Osteocyte (in vitro differentiated cells): ENCODE data around the gene GDF7. TPM values are rescaled to one million over a fixed set of nuclear protein-coding genes. Genes with fewer than 3 reads are reported as not detected.

Experiments used
- DNase-seq: peaks from one replicate; pipeline ENCODE4 v3.0.0; 2021; ENCODE audit warnings: mixed read lengths; ENCODE audit not compliant: unreplicated experiment; ENCODE audit errors: extremely low spot score
- H3K27ac Mint-ChIP-seq: one replicate; pipeline ENCODE4 v1.8.0; 2021; ENCODE audit warnings: mild to moderate bottlenecking, mixed read lengths; ENCODE audit not compliant: unreplicated experiment
- H3K27me3 Mint-ChIP-seq: one replicate; pipeline ENCODE4 v1.8.0; 2021; ENCODE audit warnings: mixed read lengths; ENCODE audit not compliant: unreplicated experiment
- H3K36me3 Mint-ChIP-seq: one replicate; pipeline ENCODE4 v1.8.0; 2021; ENCODE audit warnings: mixed read lengths; ENCODE audit not compliant: unreplicated experiment
- H3K4me1 Mint-ChIP-seq: one replicate; pipeline ENCODE4 v1.8.0; 2021; ENCODE audit warnings: mixed read lengths; ENCODE audit not compliant: unreplicated experiment
- H3K4me3 Mint-ChIP-seq: one replicate; pipeline ENCODE4 v1.8.0; 2021; ENCODE audit warnings: mild to moderate bottlenecking, moderate library complexity, mixed read lengths; ENCODE audit not compliant: unreplicated experiment
- H3K9me3 Mint-ChIP-seq: one replicate; pipeline ENCODE4 v1.8.0; 2021; ENCODE audit warnings: mixed read lengths; ENCODE audit not compliant: unreplicated experiment
- total RNA-seq: library from RNA; stranded (reverse); gene quantifications from 2 replicates; pipeline ENCODE4 v1.2.1, GENCODE V29; 2021
- TF ChIP-seq, protein P1 (sequence below): fragments of 200-600 bp; sonication (generic); IDR thresholded peaks from 2 replicates; pipeline ENCODE4 v1.5.0; 2021; ENCODE audit warnings: antibody characterized with exemption, mild to moderate bottlenecking, moderate library complexity

Gene GDF7
- total RNA-seq, 1 donor from 2014 or later = 10.1 TPM

GRCh38 chr2:20675701-20676352 lies 8.9 kb downstream of the GDF7 start:
- Mint-ChIP-seq H3K36me3 (peaks cover 6% of the 10 kb centered on the region), H3K27me3 (no peaks in the 10 kb centered on the region), H3K4me1 (peaks cover 20% of the 10 kb centered on the region), H3K27ac (no peak overlapping the region), H3K9me3 (no peaks in the 10 kb centered on the region), H3K4me3 (no peak overlapping the region)
- DNase-seq = no peak
- TF ChIP-seq, protein P1, sequence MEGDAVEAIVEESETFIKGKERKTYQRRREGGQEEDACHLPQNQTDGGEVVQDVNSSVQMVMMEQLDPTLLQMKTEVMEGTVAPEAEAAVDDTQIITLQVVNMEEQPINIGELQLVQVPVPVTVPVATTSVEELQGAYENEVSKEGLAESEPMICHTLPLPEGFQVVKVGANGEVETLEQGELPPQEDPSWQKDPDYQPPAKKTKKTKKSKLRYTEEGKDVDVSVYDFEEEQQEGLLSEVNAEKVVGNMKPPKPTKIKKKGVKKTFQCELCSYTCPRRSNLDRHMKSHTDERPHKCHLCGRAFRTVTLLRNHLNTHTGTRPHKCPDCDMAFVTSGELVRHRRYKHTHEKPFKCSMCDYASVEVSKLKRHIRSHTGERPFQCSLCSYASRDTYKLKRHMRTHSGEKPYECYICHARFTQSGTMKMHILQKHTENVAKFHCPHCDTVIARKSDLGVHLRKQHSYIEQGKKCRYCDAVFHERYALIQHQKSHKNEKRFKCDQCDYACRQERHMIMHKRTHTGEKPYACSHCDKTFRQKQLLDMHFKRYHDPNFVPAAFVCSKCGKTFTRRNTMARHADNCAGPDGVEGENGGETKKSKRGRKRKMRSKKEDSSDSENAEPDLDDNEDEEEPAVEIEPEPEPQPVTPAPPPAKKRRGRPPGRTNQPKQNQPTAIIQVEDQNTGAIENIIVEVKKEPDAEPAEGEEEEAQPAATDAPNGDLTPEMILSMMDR = no peak

GRCh38 chr2:20676353-20677215 lies 9.6 kb downstream of the GDF7 start:
- Mint-ChIP-seq H3K4me1 (peaks cover 20% of the 10 kb centered on the region), H3K27me3 (no peaks in the 10 kb centered on the region), H3K4me3 (no peak overlapping the region), H3K27ac (no peak overlapping the region), H3K36me3 (peaks cover 10% of the 10 kb centered on the region), H3K9me3 (no peaks in the 10 kb centered on the region)
- no peak for DNase-seq
- TF ChIP-seq, protein P1 = no peak

GRCh38 chr2:20677301-20678085 lies 10.5 kb downstream of the GDF7 start:
- no peaks in the 10 kb centered on the region for H3K27me3 Mint-ChIP-seq
- no peaks in the 10 kb centered on the region for H3K9me3 Mint-ChIP-seq
- H3K27ac Mint-ChIP-seq = no peak overlapping the region

GRCh38 chr2:20678086-20678395 lies 11.1 kb downstream of the GDF7 start:
- Mint-ChIP-seq H3K4me3 (no peak overlapping the region), H3K27me3 (no peaks in the 10 kb centered on the region), H3K9me3 (no peaks in the 10 kb centered on the region), H3K36me3 (peaks cover 17% of the 10 kb centered on the region), H3K4me1 (peaks cover 24% of the 10 kb centered on the region), H3K27ac (no peak overlapping the region)
- DNase-seq = no peak
- TF ChIP-seq, protein P1 = no peak

More at GRCh38 chr2:20677301-20678085, 10.5 kb downstream of the GDF7 start:
- H3K4me1 Mint-ChIP-seq = peaks cover 24% of the 10 kb centered on the region
- H3K36me3 Mint-ChIP-seq = peaks cover 15% of the 10 kb centered on the region
- DNase-seq = no peak
- TF ChIP-seq, protein P1 = no peak
- no peak overlapping the region for H3K4me3 Mint-ChIP-seq
